SU-DHL-6 (cell line): ENCODE measurements around the gene GMDS.

Experiments
- H2AFZ ChIP-seq: fragments of 200-600 bp; sonication (generic); 2 replicates; pipeline ENCODE4 v1.6.1; 2014; ENCODE audit warnings: low read depth, mild to moderate bottlenecking, moderate library complexity, mixed read lengths, antibody characterized with exemption, low read length; ENCODE audit not compliant: severe bottlenecking
- H3F3A ChIP-seq: fragments of 200-600 bp; shearing (Covaris generic); 2 replicates; pipeline ENCODE4 v1.6.0; 2016; ENCODE audit warnings: antibody characterized with exemption, mild to moderate bottlenecking; ENCODE audit not compliant: insufficient read depth
- H3K27ac ChIP-seq: fragments of 200-600 bp; sonication (generic); 2 replicates; pipeline ENCODE4 v1.5.1; 2016; ENCODE audit warnings: low read depth, mild to moderate bottlenecking, low read length, moderate library complexity, mixed read lengths
- H3K27me3 ChIP-seq: fragments of 200-600 bp; sonication (generic), shearing (Covaris generic); 2 replicates; pipeline ENCODE4 v1.6.0; 2014; ENCODE audit warnings: mild to moderate bottlenecking, low read length
- H3K36me3 ChIP-seq: fragments of 200-600 bp; sonication (generic); 2 replicates; pipeline ENCODE4 v1.6.1; 2014; ENCODE audit warnings: mild to moderate bottlenecking, low read length, mixed read lengths
- H3K4me2 ChIP-seq: fragments of 300-600, 200-600 bp; shearing (Covaris generic), sonication (generic); 2 replicates; pipeline ENCODE4 v1.6.0; 2014; ENCODE audit warnings: low read length, low read depth, mild to moderate bottlenecking; ENCODE audit not compliant: poor library complexity, severe bottlenecking
- H3K4me3 ChIP-seq: fragments of 200-600 bp; sonication (generic); 2 replicates; pipeline ENCODE4 v1.5.1; 2014; ENCODE audit warnings: antibody characterized with exemption, low read length, mild to moderate bottlenecking, mixed read lengths; ENCODE audit not compliant: insufficient read depth, poor library complexity, severe bottlenecking
- H3K79me2 ChIP-seq: fragments of 200-600 bp; sonication (generic); 2 replicates; pipeline ENCODE4 v1.6.1; 2014; ENCODE audit warnings: mild to moderate bottlenecking, low read length, moderate library complexity; ENCODE audit not compliant: insufficient read depth
- H3K9ac ChIP-seq: fragments of 200-600 bp; sonication (generic); 2 replicates; pipeline ENCODE4 v1.7.0; 2014; ENCODE audit warnings: mild to moderate bottlenecking, low read length
- H3K9me2 ChIP-seq: fragments of 200-600 bp; sonication (generic); replicated peaks from 2 replicates; pipeline ENCODE4 v1.6.1; 2014; ENCODE audit warnings: low read length; ENCODE audit not compliant: insufficient read depth
- H3K9me3 ChIP-seq: fragments of 200-600 bp; sonication (generic); 2 replicates; pipeline ENCODE4 v1.6.1; 2014; ENCODE audit warnings: low read length, mixed read lengths; ENCODE audit not compliant: insufficient read depth
- H4K20me1 ChIP-seq: fragments of 200-600 bp; sonication (generic); 2 replicates; pipeline ENCODE4 v1.6.1; 2014; ENCODE audit warnings: low read depth, mild to moderate bottlenecking, antibody characterized with exemption, low read length, moderate library complexity, mixed read lengths
- EZH2phosphoT487 ChIP-seq: fragments of 200-600 bp; sonication (generic), shearing (Covaris generic); conservative IDR thresholded peaks from 2 replicates; pipeline ENCODE4 v1.6.1; 2018; ENCODE audit warnings: mild to moderate bottlenecking, antibody characterized with exemption, low read length, moderate library complexity, mixed read lengths
- TF ChIP-seq, protein P1 (sequence below): fragments of 200-600 bp; sonication (generic); IDR thresholded peaks from one replicate; pipeline ENCODE4 v1.5.1; 2017; ENCODE audit warnings: antibody characterized with exemption, mild to moderate bottlenecking, low read length, moderate library complexity; ENCODE audit not compliant: insufficient read depth, poor library complexity, severe bottlenecking

GMDS gene

DNA sequence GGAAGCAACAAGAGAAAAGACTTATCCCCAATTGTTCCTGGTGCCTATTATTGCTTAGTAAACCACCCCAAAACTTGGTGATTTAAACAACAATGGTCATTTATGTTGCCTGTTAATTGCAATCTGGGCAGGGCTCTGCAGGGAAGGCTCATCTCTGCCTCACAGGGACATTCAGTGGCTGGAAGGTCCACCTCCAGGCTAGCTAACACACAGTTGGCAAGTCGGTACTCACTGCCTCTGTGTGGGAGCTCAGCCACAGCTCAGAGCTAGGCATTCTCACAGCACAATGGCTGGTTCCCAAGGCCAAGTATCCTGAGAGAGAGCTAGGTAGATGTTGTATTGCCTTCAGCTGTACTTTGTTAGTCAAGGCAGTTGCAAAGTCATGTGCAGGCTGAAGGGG, 18.5 kb upstream of the GMDS start:
- no peaks in the 10 kb centered on the region for H3K79me2 ChIP-seq
- no peak overlapping the region for H3K4me2 ChIP-seq
- no peaks in the 10 kb centered on the region for H4K20me1 ChIP-seq
- H2AFZ ChIP-seq = no peak overlapping the region
- no peaks in the 10 kb centered on the region for H3K9me2 ChIP-seq
- TF ChIP-seq, protein P1, sequence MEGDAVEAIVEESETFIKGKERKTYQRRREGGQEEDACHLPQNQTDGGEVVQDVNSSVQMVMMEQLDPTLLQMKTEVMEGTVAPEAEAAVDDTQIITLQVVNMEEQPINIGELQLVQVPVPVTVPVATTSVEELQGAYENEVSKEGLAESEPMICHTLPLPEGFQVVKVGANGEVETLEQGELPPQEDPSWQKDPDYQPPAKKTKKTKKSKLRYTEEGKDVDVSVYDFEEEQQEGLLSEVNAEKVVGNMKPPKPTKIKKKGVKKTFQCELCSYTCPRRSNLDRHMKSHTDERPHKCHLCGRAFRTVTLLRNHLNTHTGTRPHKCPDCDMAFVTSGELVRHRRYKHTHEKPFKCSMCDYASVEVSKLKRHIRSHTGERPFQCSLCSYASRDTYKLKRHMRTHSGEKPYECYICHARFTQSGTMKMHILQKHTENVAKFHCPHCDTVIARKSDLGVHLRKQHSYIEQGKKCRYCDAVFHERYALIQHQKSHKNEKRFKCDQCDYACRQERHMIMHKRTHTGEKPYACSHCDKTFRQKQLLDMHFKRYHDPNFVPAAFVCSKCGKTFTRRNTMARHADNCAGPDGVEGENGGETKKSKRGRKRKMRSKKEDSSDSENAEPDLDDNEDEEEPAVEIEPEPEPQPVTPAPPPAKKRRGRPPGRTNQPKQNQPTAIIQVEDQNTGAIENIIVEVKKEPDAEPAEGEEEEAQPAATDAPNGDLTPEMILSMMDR = no peak
- no peak for TF ChIP-seq EZH2phosphoT487
- no peaks in the 10 kb centered on the region for H3F3A ChIP-seq
- no peaks in the 10 kb centered on the region for H3K27me3 ChIP-seq
- H3K9ac ChIP-seq = no peak overlapping the region
- no peaks in the 10 kb centered on the region for H3K9me3 ChIP-seq
- H3K4me3 ChIP-seq = no peak overlapping the region
- H3K36me3 ChIP-seq = no peaks in the 10 kb centered on the region
- H3K27ac ChIP-seq = no peak overlapping the region

DNA sequence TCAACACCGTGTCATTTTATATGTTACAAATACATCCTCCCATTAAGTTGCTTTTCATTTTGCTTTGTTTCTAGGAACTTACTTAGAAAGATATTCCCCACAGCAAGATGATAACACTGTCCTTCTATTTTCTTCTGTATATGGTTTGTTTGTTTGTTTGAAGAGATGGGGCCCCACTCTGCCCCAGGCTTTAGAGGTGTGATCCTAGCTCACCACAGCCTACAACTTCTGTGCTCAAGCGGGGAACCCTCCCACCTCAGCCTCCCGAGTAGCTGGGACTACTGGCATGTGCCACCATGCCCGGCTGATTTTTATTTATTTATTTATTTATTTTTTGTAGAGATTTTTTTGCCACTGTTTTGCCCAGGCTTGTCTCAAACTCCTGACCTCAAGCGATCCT, 14.2 kb upstream of the GMDS start:
- Histone ChIP-seq H3K9me3 (no peaks in the 10 kb centered on the region), H3F3A (no peaks in the 10 kb centered on the region), H3K4me2 (no peak overlapping the region), H3K4me3 (no peak overlapping the region), H3K9me2 (no peaks in the 10 kb centered on the region), H4K20me1 (no peaks in the 10 kb centered on the region), H2AFZ (no peak overlapping the region), H3K27me3 (no peaks in the 10 kb centered on the region), H3K27ac (no peak overlapping the region), H3K36me3 (no peaks in the 10 kb centered on the region), H3K9ac (no peak overlapping the region), H3K79me2 (no peaks in the 10 kb centered on the region)
- no peak for TF ChIP-seq EZH2phosphoT487
- TF ChIP-seq, protein P1 = no peak

DNA sequence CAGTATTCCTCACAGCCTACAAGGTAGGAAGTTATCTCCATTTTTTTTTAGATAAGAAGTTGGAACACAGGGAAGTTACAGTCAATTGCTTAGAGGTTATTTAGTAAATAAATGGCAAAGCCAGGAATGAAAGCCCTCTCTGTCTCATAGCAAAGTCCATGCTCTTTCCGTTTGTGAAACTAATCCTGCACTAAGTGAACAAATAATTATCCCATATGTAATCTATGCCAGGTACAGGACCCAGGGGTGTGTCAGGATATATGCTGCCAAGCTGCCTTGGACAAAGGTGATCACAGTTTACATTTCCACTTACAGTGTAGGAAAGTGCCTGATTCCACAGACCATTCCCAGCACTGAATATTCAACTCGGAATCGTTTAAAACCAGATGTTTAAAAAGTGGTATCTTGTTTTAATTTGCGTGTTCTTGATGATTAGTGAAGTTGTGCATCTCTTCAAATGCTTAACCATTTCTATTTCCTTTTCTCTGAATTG, 13.6 kb upstream of the GMDS start:
- Histone ChIP-seq H3F3A (no peaks in the 10 kb centered on the region), H3K4me2 (no peak overlapping the region), H3K9me3 (no peaks in the 10 kb centered on the region), H3K27ac (no peak overlapping the region), H4K20me1 (no peaks in the 10 kb centered on the region), H3K9me2 (no peaks in the 10 kb centered on the region), H3K4me3 (no peak overlapping the region), H3K36me3 (no peaks in the 10 kb centered on the region), H3K79me2 (no peaks in the 10 kb centered on the region), H3K27me3 (no peaks in the 10 kb centered on the region), H3K9ac (no peak overlapping the region), H2AFZ (no peak overlapping the region)
- no peak for TF ChIP-seq EZH2phosphoT487
- TF ChIP-seq, protein P1 = no peak

DNA sequence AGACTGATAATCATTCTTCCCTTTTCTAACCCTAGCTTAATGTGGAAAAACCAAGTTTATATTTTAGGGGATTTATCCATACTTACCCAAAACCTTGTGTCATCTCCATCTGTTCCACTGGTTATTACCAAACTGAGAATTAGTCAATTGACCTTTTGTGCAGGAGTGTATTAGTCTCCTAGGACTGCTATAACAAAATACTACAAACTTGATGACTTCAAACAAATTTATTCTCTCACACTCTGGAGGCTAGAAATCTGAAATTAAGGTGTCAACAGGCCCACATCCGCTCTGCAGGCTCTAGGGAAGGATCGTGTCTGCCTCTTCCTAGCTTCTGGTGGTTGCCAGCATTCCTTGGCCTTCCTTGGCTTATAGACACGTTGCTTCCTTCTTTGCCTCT, 12.7 kb upstream of the GMDS start:
- Histone ChIP-seq H3K36me3 (no peaks in the 10 kb centered on the region), H2AFZ (no peak overlapping the region), H3K9me3 (no peaks in the 10 kb centered on the region), H3F3A (no peaks in the 10 kb centered on the region), H3K4me3 (no peak overlapping the region), H3K4me2 (no peak overlapping the region), H3K27me3 (no peaks in the 10 kb centered on the region), H3K79me2 (no peaks in the 10 kb centered on the region), H3K9me2 (no peaks in the 10 kb centered on the region), H3K27ac (no peak overlapping the region), H3K9ac (no peak overlapping the region), H4K20me1 (no peaks in the 10 kb centered on the region)
- TF ChIP-seq, protein P1 = no peak
- TF ChIP-seq EZH2phosphoT487 = no peak
